Measurements from ENCODE around the gene GNAT2. TPM values are rescaled to one million over a fixed set of nuclear protein-coding genes. Genes with fewer than 3 reads are reported as not detected.

Gene GNAT2
- total and polyA plus RNA-seq, 2 experiments from 2014 or later = not detected

GRCh38 chr1:109659997-109660690 lies 40.7 kb upstream of the GNAT2 start:
- H3K4me3 ChIP-seq = no peak overlapping the region
- no peak for DNase-seq (ENCODE audit: low read depth in 1 of 2, low spot score in 1 of 2)
- no peak for TF ChIP-seq CTCF (IDR thresholded peaks at IDR 0.05; ENCODE audit: low read depth, low read length)
- no peaks in the 10 kb centered on the region for H3K27me3 ChIP-seq
- no peak overlapping the region for H3K27ac ChIP-seq
- no peaks in the 10 kb centered on the region for H3K9me3 ChIP-seq (ENCODE audit: low read depth)
- H3K4me1 ChIP-seq (ENCODE audit: low read depth) = peaks cover 1% of the 10 kb centered on the region
- H3K36me3 ChIP-seq = peaks cover 5% of the 10 kb centered on the region

GRCh38 chr1:109659145-109659544 lies 39.7 kb upstream of the GNAT2 start:
- DNase-seq (ENCODE audit: low read depth in 1 of 2, low spot score in 1 of 2) = no peak
- Histone ChIP-seq H3K36me3 (peaks cover 5% of the 10 kb centered on the region), H3K27me3 (no peaks in the 10 kb centered on the region), H3K4me3 (no peak overlapping the region), H3K27ac (no peak overlapping the region), H3K9me3 (ENCODE audit: low read depth) (no peaks in the 10 kb centered on the region), H3K4me1 (ENCODE audit: low read depth) (peaks cover 5% of the 10 kb centered on the region)
- no peak for TF ChIP-seq CTCF (IDR thresholded peaks at IDR 0.05; ENCODE audit: low read depth, low read length)

GRCh38 chr1:109658533-109659042 lies 39.2 kb upstream of the GNAT2 start:
- H3K36me3 ChIP-seq = peaks cover 5% of the 10 kb centered on the region
- H3K27ac ChIP-seq = no peak overlapping the region
- H3K4me3 ChIP-seq = no peak overlapping the region
- peaks cover 5% of the 10 kb centered on the region for H3K4me1 ChIP-seq (ENCODE audit: low read depth)
- TF ChIP-seq CTCF (IDR thresholded peaks at IDR 0.05; ENCODE audit: low read depth, low read length) = no peak
- H3K27me3 ChIP-seq = no peaks in the 10 kb centered on the region
- H3K9me3 ChIP-seq (ENCODE audit: low read depth) = no peaks in the 10 kb centered on the region
- DNase-seq (ENCODE audit: low read depth in 1 of 2, low spot score in 1 of 2) = no peak

- peaks cover 5% of the 10 kb centered on the region for H3K36me3 ChIP-seq
- no peak for TF ChIP-seq CTCF (IDR thresholded peaks at IDR 0.05; ENCODE audit: low read depth, low read length)
- no peak for DNase-seq (ENCODE audit: low read depth in 1 of 2, low spot score in 1 of 2)
- no peaks in the 10 kb centered on the region for H3K9me3 ChIP-seq (ENCODE audit: low read depth)
- H3K27ac ChIP-seq = no peak overlapping the region
- no peak overlapping the region for H3K4me3 ChIP-seq
- H3K4me1 ChIP-seq (ENCODE audit: low read depth) = peaks cover 5% of the 10 kb centered on the region
- no peaks in the 10 kb centered on the region for H3K27me3 ChIP-seq
Measured at GRCh38 chr1:109657970-109658369, 38.6 kb upstream of the GNAT2 start.

GRCh38 chr1:109657395-109657794 lies 38.0 kb upstream of the GNAT2 start:
- H3K9me3 ChIP-seq (ENCODE audit: low read depth) = no peaks in the 10 kb centered on the region
- no peak for TF ChIP-seq CTCF (IDR thresholded peaks at IDR 0.05; ENCODE audit: low read depth, low read length)
- peaks cover 5% of the 10 kb centered on the region for H3K36me3 ChIP-seq
- peaks cover 3% of the 10 kb centered on the region for H3K27me3 ChIP-seq
- DNase-seq (ENCODE audit: low read depth in 1 of 2, low spot score in 1 of 2) = no peak
- H3K4me3 ChIP-seq = no peak overlapping the region
- H3K4me1 ChIP-seq (ENCODE audit: low read depth) = peaks cover 5% of the 10 kb centered on the region
- no peak overlapping the region for H3K27ac ChIP-seq

All from cardiac muscle cell (in vitro differentiated cells and primary cell).